Fibroblast of lung (primary cell): ENCODE measurements around the gene PUS1.

Experiments used
- CTCF ChIP-seq, 2 donors: IDR thresholded peaks in 1 of 2; conservative IDR thresholded peaks in 1 of 2; 1 replicate in 1 of 2; 2 replicates in 1 of 2; pipeline ENCODE4 v1.5.1; 2011 to 2012; ENCODE audit warnings: low read length in 2 of 2, control low read depth in 1 of 2, inconsistent platforms in 1 of 2, low read depth in 1 of 2, mild to moderate bottlenecking in 1 of 2
- EZH2 ChIP-seq: IDR thresholded peaks from 2 replicates; pipeline ENCODE4 v1.5.1; 2012; ENCODE audit warnings: low read length, control low read depth, mild to moderate bottlenecking; ENCODE audit errors: missing control alignments

DNA sequence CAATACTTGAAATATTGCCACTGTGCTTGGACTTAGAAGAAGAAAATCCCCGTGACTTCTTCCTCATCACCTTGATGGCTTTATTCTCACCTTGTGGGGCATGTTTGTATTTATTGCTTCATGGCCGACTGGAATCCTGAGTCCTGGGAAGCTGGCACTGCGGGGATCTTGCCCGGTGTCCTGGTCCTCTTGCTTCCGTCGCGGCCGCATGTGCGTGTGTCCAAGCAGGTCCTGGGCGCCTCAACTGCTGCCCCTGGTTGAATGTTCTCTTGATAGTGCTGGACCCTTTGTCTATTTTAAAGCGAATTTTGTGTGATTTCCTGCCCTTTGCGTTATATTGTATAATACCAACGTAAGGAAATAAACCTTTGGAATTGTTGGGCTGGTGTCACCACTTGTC is 6.3 kb upstream of the PUS1 start:
- TF ChIP-seq CTCF (conservative IDR thresholded peaks at IDR 0.05 in 1 of 2, IDR thresholded peaks at IDR 0.05 in 1 of 2; ENCODE audit: low read depth in 1 of 2, low read length in 2 of 2) = no peak
- no peak for TF ChIP-seq EZH2
